VCaP (cell line): ENCODE results near the gene FGF11.
"Not testable (repeated sequence)": the region's sequence is repeated elsewhere in the genome, so short reads cannot be mapped to it uniquely, and the experiment has no call there.

Experiments used
- H3K27ac ChIP-seq: fragments of 450-650 bp; 2 replicates; pipeline ENCODE4 v1.5.1; 2017
- TF ChIP-seq, protein P1 (sequence below): fragments of 450-650 bp; conservative IDR thresholded peaks from 2 replicates; pipeline ENCODE4 v1.5.1; 2017; ENCODE audit warnings: mild to moderate bottlenecking, moderate library complexity

The FGF11 gene

DNA sequence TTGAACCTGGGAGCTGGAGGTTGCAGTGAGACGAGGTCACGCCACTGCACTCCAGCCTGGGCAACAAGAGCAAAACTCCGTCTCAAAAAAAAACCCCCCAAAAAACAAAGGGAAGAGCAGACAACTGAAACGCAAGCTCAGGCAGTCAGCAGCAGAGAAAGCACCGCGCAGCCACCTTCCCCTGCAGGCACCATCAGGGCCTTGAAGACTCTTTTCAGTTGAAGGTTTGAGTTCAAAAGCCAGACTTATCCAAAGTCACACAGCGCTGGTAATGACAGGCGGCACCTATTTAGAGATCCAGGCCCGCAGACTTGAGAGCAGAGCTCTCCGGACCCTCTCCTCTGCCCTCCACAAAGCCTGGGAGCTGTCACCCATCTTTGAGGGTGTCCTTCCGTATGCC lies 29.0 kb downstream of the FGF11 start:
- TF ChIP-seq, protein P1, sequence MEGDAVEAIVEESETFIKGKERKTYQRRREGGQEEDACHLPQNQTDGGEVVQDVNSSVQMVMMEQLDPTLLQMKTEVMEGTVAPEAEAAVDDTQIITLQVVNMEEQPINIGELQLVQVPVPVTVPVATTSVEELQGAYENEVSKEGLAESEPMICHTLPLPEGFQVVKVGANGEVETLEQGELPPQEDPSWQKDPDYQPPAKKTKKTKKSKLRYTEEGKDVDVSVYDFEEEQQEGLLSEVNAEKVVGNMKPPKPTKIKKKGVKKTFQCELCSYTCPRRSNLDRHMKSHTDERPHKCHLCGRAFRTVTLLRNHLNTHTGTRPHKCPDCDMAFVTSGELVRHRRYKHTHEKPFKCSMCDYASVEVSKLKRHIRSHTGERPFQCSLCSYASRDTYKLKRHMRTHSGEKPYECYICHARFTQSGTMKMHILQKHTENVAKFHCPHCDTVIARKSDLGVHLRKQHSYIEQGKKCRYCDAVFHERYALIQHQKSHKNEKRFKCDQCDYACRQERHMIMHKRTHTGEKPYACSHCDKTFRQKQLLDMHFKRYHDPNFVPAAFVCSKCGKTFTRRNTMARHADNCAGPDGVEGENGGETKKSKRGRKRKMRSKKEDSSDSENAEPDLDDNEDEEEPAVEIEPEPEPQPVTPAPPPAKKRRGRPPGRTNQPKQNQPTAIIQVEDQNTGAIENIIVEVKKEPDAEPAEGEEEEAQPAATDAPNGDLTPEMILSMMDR = no peak

DNA sequence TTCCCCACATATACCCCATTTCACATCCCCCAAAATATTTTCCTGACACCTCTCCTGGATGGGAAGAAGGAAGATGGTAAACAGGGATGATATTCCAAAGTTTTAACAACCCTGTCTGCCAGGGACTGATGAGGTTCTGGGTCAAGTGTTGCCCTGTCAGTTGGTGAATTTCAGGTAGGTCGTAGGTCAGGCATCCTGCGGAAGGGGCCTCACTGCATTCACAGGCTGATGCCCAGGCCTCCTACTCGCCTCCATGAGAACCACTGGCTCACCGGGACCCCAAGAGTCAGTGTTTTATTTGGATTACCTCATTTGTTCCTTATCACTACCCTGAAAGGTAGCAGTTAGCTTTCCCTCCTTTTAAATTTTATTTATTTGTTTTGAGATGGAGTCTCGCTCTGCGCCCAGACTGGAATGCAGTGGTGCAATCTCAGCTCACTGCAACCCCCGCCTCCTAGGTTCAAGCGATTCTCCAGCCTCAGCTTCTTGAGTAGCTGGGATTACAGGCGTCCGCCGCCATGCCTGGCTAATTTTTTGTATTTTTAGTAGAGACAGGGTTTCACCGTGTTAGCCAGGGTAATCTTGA lies 29.6 kb downstream of the FGF11 start:
- H3K27ac ChIP-seq = no peak overlapping the region
- TF ChIP-seq, protein P1 = no peak

More for the DNA sequence above, 29.0 kb downstream of the FGF11 start:
- H3K27ac ChIP-seq = no peak overlapping the region

DNA sequence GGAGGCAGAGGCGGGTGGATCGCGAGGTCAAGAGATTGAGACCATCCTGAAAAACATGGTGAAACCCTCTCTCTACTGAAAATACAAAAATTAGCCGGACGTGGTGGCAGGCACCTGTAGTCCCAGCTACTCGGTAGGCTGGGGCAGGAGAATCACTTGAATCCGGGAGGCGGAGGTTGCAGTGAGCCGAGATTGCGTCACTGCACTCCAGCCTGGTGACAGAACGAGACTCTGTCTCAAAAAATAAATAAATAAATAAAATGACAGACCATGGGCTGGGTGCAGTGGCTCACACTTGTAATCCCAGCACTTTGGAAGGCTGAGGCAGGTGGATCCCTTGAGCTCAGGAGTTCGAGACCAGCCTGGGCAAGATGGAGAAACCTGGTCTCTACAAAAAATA lies 30.5 kb downstream of the FGF11 start:
- H3K27ac ChIP-seq = not testable (repeated sequence)

DNA sequence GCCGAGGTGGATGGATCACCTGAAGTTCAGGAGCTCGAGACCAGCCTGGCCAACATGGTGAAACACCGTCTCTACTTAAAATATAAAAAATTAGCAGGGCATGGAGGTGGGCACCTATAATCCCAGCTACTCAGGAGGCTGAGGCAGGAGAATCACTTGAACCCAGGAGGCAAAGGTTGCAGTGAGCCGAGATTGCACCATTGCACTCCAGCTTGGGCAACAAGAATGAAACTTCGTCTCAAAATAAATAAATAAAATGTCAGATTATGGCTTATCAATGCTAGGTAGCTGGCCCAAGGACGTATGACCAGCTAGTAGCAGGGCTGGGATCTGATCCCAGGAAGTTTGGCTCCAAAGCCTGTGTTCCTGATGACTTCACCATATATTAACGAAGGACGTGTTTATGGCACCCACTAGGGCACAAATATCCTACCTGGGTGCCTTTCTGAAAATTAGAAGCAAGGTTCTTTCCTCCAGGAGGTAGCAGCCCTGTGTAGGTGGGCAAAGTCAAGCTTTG lies 31.2 kb downstream of the FGF11 start:
- H3K27ac ChIP-seq = not testable (repeated sequence)

DNA sequence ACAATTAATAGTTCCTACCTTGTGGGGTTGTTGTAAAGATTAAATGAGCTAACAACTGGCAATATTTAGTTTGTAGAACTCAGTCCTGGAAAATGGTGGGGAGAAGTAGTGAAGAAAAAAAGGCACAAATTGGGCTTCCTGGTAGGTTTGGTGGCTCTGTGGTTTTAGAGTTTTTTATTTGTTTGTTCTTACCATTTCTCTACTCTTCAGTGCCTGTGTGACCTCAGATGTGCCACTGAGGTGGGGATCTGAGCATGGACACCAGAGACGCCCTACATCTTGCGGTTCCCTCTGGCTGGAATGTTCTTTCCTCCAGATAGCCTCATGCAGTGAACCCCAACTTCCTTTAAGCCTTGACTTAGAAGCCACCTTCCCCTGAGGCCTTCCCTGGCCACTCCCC lies 32.4 kb downstream of the FGF11 start:
- no peak overlapping the region for H3K27ac ChIP-seq

DNA sequence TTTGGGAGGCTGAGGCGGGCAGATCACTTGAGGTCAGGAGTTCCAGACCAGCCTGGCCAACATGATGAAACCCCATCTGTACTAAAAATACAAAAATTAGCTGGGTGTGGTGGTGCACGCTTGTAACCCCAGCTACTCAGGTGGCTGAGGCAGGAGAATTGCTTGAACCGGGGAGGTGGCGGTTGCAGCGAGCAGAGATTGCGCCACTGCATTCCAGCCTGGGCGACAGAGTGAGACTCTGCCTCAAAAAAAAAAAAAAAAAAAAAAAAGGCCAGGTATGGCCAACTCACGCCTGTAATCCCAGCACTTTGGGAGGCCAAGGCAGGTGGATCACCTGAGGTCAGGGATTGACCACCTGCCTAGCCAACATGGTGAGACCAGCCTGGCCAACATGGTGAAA lies 35.5 kb downstream of the FGF11 start:
- H3K27ac ChIP-seq = not testable (repeated sequence)

More for the DNA sequence above, 32.4 kb downstream of the FGF11 start:
- TF ChIP-seq, protein P1 = no peak

DNA sequence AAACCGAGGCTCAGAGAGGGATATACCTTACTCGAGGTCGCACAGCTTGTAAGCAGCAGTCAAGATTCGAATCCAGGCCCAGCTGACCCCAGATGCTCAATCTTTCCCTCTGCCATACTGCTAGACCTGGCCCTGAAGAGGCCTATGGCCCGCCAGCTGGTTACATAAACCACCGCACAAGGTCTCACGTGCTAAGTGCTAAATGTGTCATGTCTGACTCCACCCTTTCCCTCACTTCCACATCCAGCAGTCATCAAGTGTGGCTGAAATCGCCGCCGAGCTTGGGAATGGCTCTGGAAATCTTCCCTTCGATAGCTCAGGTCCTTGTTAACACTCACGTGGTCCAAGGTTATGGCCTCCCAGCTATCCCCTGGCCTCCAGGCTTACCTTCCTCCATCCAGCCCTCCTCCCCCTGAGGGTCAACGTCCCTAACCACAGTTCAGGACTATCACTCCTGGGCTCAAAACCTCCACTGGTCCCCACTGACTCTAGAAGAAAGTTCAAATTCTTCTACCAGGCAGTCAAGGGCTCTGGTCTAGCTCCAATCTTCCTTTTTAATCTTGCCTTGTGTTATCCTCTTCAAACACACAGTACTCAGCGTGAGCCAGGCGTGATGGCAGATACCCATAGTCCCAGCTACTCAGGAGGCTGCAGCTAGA lies 36.6 kb downstream of the FGF11 start:
- TF ChIP-seq, protein P1 = no peak
- H3K27ac ChIP-seq = no peak overlapping the region

DNA sequence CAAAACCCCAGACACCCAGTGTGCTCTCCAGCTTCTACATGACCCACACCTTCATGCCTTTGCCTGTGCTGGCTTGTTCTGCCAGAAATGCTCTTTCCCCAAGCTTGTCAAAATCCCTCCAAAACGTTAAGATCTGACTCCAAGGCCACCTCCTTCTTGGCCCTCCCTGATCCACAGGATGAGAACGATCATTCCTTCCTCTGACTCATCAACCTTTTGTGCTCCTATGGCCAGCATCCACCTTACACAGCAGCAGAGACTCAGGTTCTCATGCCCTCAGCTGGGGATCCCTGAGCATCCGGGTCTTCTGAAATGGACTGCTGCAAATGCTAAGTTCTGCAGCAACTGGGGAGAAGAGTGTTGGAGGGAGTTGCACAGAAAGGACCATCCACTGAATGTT lies 37.2 kb downstream of the FGF11 start:
- no peak overlapping the region for H3K27ac ChIP-seq
- TF ChIP-seq, protein P1 = no peak

DNA sequence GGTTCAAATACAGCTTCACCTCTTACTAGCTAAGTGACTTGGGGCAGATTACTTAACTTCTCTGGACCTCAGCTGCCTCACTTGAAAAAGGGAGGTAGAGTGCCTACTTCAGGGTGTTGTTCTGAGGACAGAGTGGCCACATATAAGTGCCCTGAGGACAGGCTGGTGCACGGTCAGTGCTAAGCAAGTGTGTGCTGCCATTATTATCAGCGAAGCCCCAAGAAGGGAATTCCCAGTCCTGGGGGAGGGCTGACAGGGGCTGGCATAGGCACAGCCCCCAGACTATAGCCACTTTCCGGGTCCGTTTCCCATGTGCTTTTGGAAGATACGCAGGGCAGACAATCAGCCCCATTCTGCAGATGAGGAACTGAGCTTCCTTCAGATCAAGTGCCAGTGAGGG lies 37.6 kb downstream of the FGF11 start:
- H3K27ac ChIP-seq = no peak overlapping the region
- TF ChIP-seq, protein P1 = no peak
